ENCODE data around the gene ZHX3.
"Not testable (repeated sequence)": the region's sequence is repeated elsewhere in the genome, so short reads cannot be mapped to it uniquely, and the experiment has no call there.

Gene ZHX3

GRCh38 chr20:41249411-41250281 lies 67.9 kb downstream of the ZHX3 start:
- no peaks in the 10 kb centered on the region for H3K27me3 Mint-ChIP-seq
- no peak overlapping the region for H3K27ac Mint-ChIP-seq
- no peak overlapping the region for H3K4me3 Mint-ChIP-seq
- H3K4me1 Mint-ChIP-seq (ENCODE audit: low read depth), result peaks cover 2% of the 10 kb centered on the region
- H3K36me3 Mint-ChIP-seq, result no peaks in the 10 kb centered on the region
- no peaks in the 10 kb centered on the region for H3K9me3 Mint-ChIP-seq (ENCODE audit: low read depth)

GRCh38 chr20:41248368-41249024 lies 69.0 kb downstream of the ZHX3 start:
- Mint-ChIP-seq H3K36me3 (no peaks in the 10 kb centered on the region), H3K27me3 (no peaks in the 10 kb centered on the region), H3K4me1 (ENCODE audit: low read depth) (peaks cover 6% of the 10 kb centered on the region), H3K27ac (no peak overlapping the region), H3K4me3 (no peak overlapping the region), H3K9me3 (ENCODE audit: low read depth) (no peaks in the 10 kb centered on the region)

GRCh38 chr20:41247523-41248367 lies 69.8 kb downstream of the ZHX3 start:
- no peak overlapping the region for H3K4me3 Mint-ChIP-seq
- no peaks in the 10 kb centered on the region for H3K36me3 Mint-ChIP-seq
- H3K27ac Mint-ChIP-seq, result no peak overlapping the region
- H3K27me3 Mint-ChIP-seq, result no peaks in the 10 kb centered on the region
- no peaks in the 10 kb centered on the region for H3K9me3 Mint-ChIP-seq (ENCODE audit: low read depth)
- H3K4me1 Mint-ChIP-seq (ENCODE audit: low read depth), result peaks cover 13% of the 10 kb centered on the region

- no peaks in the 10 kb centered on the region for H3K9me3 Mint-ChIP-seq (ENCODE audit: low read depth)
- peaks cover 2% of the 10 kb centered on the region for H3K36me3 Mint-ChIP-seq
- no peaks in the 10 kb centered on the region for H3K27me3 Mint-ChIP-seq
- H3K4me1 Mint-ChIP-seq (ENCODE audit: low read depth), result peaks cover 21% of the 10 kb centered on the region
- no peak overlapping the region for H3K27ac Mint-ChIP-seq
- no peak overlapping the region for H3K4me3 Mint-ChIP-seq
Observed at GRCh38 chr20:41245086-41245707, 72.3 kb downstream of the ZHX3 start.

- H3K27ac Mint-ChIP-seq, result peak overlapping the region; percentile 22
- H3K27me3 Mint-ChIP-seq, result no peaks in the 10 kb centered on the region
- no peaks in the 10 kb centered on the region for H3K9me3 Mint-ChIP-seq (ENCODE audit: low read depth)
- peaks cover 19% of the 10 kb centered on the region for H3K4me1 Mint-ChIP-seq (ENCODE audit: low read depth)
- peaks cover 3% of the 10 kb centered on the region for H3K36me3 Mint-ChIP-seq
- no peak overlapping the region for H3K4me3 Mint-ChIP-seq
Observed at GRCh38 chr20:41242807-41243206, 74.7 kb downstream of the ZHX3 start.

- Mint-ChIP-seq H3K27ac (peak overlapping the region; percentile 22), H3K36me3 (peaks cover 4% of the 10 kb centered on the region), H3K27me3 (no peaks in the 10 kb centered on the region)
Observed at GRCh38 chr20:41242352-41242751, 75.2 kb downstream of the ZHX3 start.

GRCh38 chr20:41237233-41237632 lies 80.3 kb downstream of the ZHX3 start:
- not testable (repeated sequence) for H3K4me3 Mint-ChIP-seq; H3K9me3 Mint-ChIP-seq (ENCODE audit: low read depth)

More at GRCh38 chr20:41242352-41242751, 75.2 kb downstream of the ZHX3 start:
- Mint-ChIP-seq H3K4me1 (ENCODE audit: low read depth) (peaks cover 19% of the 10 kb centered on the region), H3K4me3 (no peak overlapping the region), H3K9me3 (ENCODE audit: low read depth) (no peaks in the 10 kb centered on the region)

GRCh38 chr20:41236818-41237217 lies 80.7 kb downstream of the ZHX3 start:
- H3K9me3 Mint-ChIP-seq (ENCODE audit: low read depth); H3K27me3 Mint-ChIP-seq; H3K27ac Mint-ChIP-seq; H3K36me3 Mint-ChIP-seq; H3K4me3 Mint-ChIP-seq: not testable (repeated sequence)
- peaks cover 18% of the 10 kb centered on the region for H3K4me1 Mint-ChIP-seq (ENCODE audit: low read depth)

More at GRCh38 chr20:41237233-41237632, 80.3 kb downstream of the ZHX3 start:
- H3K36me3 Mint-ChIP-seq, H3K27me3 Mint-ChIP-seq, H3K27ac Mint-ChIP-seq: not testable (repeated sequence)
- peaks cover 17% of the 10 kb centered on the region for H3K4me1 Mint-ChIP-seq (ENCODE audit: low read depth)

- Mint-ChIP-seq H3K27ac (no peak overlapping the region), H3K36me3 (peaks cover 2% of the 10 kb centered on the region), H3K27me3 (no peaks in the 10 kb centered on the region), H3K9me3 (ENCODE audit: low read depth) (no peaks in the 10 kb centered on the region), H3K4me1 (ENCODE audit: low read depth) (peaks cover 26% of the 10 kb centered on the region), H3K4me3 (no peak overlapping the region)
Observed at GRCh38 chr20:41234546-41234945, 83.0 kb downstream of the ZHX3 start.

- Mint-ChIP-seq H3K27ac (no peak overlapping the region), H3K4me3 (no peak overlapping the region), H3K27me3 (no peaks in the 10 kb centered on the region), H3K36me3 (peaks cover 2% of the 10 kb centered on the region), H3K4me1 (ENCODE audit: low read depth) (peaks cover 26% of the 10 kb centered on the region), H3K9me3 (ENCODE audit: low read depth) (no peaks in the 10 kb centered on the region)
Observed at GRCh38 chr20:41234041-41234440, 83.5 kb downstream of the ZHX3 start.

GRCh38 chr20:41232973-41233926 lies 84.3 kb downstream of the ZHX3 start:
- Mint-ChIP-seq H3K27me3 (no peaks in the 10 kb centered on the region), H3K9me3 (ENCODE audit: low read depth) (no peaks in the 10 kb centered on the region), H3K4me1 (ENCODE audit: low read depth) (peaks cover 30% of the 10 kb centered on the region), H3K4me3 (peak overlapping the region; percentile 58), H3K36me3 (peaks cover 2% of the 10 kb centered on the region), H3K27ac (no peak overlapping the region)

GRCh38 chr20:41231136-41231535 lies 86.4 kb downstream of the ZHX3 start:
- no peak overlapping the region for H3K27ac Mint-ChIP-seq
- H3K4me1 Mint-ChIP-seq (ENCODE audit: low read depth), result peaks cover 30% of the 10 kb centered on the region
- H3K9me3 Mint-ChIP-seq (ENCODE audit: low read depth), result no peaks in the 10 kb centered on the region
- H3K27me3 Mint-ChIP-seq, result no peaks in the 10 kb centered on the region
- no peak overlapping the region for H3K4me3 Mint-ChIP-seq
- H3K36me3 Mint-ChIP-seq, result no peaks in the 10 kb centered on the region

- H3K27ac Mint-ChIP-seq, result no peak overlapping the region
- peaks cover 30% of the 10 kb centered on the region for H3K4me1 Mint-ChIP-seq (ENCODE audit: low read depth)
- no peak overlapping the region for H3K4me3 Mint-ChIP-seq
- no peaks in the 10 kb centered on the region for H3K27me3 Mint-ChIP-seq
- no peaks in the 10 kb centered on the region for H3K36me3 Mint-ChIP-seq
- no peaks in the 10 kb centered on the region for H3K9me3 Mint-ChIP-seq (ENCODE audit: low read depth)
Observed at GRCh38 chr20:41230136-41230535, 87.4 kb downstream of the ZHX3 start.

GRCh38 chr20:41229259-41229658 lies 88.3 kb downstream of the ZHX3 start:
- no peak overlapping the region for H3K4me3 Mint-ChIP-seq
- no peak overlapping the region for H3K27ac Mint-ChIP-seq
- no peaks in the 10 kb centered on the region for H3K36me3 Mint-ChIP-seq
- no peaks in the 10 kb centered on the region for H3K9me3 Mint-ChIP-seq (ENCODE audit: low read depth)
- no peaks in the 10 kb centered on the region for H3K27me3 Mint-ChIP-seq
- peaks cover 30% of the 10 kb centered on the region for H3K4me1 Mint-ChIP-seq (ENCODE audit: low read depth)

All from activated naive CD8-positive, alpha-beta T cell (primary cell).